ENCODE data around the gene FBXL4. TPM values are rescaled to one million over a fixed set of nuclear protein-coding genes. Genes with fewer than 3 reads are reported as not detected.

Gene FBXL4
- total and polyA plus RNA-seq, 2 of the 8 experiments (the other 6 are each of a cell fraction or from before 2014, with no cell fraction given), result 6.9 to 13.8 TPM

DNA sequence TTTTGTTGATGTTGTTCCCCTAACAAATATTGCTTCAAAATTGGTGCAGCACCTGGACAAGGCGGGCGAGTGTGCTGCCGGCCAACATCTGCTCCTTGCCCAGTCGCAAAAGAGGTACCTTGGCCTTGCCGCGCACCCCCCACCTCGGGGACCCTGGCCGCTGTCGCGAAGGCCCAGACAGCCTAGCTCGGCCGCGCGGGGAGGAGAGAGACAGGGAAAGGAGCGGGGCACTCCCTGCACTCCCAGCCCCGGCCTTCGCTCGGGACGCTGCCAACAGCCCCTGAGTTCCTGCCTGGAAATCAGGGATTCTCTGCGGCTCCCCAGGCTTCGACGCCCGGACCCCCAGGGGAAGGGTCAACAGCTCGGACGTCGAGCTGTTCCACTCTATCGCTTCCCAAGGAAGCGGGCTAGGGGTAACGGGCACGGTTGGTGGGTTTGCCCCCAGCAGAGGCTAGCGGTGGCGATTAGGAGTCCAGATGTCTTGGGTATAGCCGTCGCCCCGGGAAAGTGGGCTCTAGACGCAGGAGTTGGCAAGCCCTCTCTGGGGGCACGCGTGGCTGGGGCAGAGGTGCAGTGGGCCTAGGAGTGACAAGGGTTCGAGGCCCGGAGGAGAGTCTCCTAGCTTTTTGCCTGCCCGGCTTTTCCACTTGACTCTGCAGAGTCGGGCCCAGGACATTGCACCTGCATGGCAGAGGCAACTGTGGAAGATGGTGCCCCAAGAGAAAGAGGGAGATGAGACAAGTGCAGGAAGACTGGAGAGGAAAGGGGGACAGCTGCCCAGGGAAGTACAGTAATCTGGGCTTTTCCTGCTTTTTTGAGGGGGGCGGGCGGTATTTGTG lies 105.2 kb downstream of the FBXL4 start (continued):
- 0 out of 2 replicates have a peak, but pooled peaks have one; percentile 53 for TF ChIP-seq TCF12 (IDR thresholded peaks at IDR 0.05; ENCODE audit: low read depth, low read length)
- TF ChIP-seq CHD1 (IDR thresholded peaks at IDR 0.05; ENCODE audit: low read depth, low read length), result peak; percentile 44; the same call in 1 of the 2 replicates
- peak; percentile 97 for TF ChIP-seq SUZ12 (IDR thresholded peaks at IDR 0.05; ENCODE audit: low read length)
- TF ChIP-seq, protein P1, sequence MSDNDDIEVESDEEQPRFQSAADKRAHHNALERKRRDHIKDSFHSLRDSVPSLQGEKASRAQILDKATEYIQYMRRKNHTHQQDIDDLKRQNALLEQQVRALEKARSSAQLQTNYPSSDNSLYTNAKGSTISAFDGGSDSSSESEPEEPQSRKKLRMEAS (IDR thresholded peaks at IDR 0.05), result peak; percentile 58; the same call in 1 of the 2 replicates

Data from H1 (cell line).